NCI-H2107 treated with DMSO at 0.1 percent for 48 hours (cell line): ENCODE measurements around the gene PARP3.
"Not testable (repeated sequence)": the region's sequence is repeated elsewhere in the genome, so short reads cannot be mapped to it uniquely, and the experiment has no call there.

Source experiments
- DNase-seq: peaks from one replicate; lab custom pipeline; 2025; ENCODE audit not compliant: unreplicated experiment; lab: John Stamatoyannopoulos, UW

The PARP3 gene

DNA sequence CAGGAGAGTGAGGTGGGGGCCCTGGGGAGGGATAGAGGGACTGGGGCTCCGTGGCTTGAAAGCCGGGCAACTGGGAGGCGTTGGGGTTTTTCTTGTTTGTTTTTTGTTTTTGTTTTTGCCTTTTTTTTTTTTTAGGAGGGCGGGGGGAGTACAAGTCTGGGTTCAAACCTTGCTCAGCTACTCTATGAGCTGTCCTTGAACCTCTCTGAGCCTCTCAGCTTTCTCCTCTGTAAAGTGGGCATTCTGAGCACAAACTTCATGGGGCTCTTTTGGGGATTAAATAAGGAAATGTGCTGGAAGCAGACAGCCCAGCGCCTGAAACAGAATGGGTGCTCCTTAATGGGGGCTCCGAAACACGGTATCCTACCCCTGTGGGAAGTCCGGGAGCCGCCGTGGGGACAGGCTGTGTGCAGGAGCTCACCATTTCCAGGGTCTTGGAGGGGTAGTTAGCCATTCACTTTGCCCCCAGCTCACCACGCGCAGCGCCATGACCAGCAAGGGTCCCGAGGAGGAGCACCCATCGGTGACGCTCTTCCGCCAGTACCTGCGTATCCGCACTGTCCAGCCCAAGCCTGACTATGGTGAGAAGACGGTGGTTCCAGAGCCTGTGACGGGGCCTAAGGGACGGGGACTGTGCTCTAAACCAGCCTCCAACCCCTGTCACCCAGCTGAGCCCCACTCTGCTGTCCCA, 41.6 kb downstream of the PARP3 start:
- DNase-seq, result no peak

DNA sequence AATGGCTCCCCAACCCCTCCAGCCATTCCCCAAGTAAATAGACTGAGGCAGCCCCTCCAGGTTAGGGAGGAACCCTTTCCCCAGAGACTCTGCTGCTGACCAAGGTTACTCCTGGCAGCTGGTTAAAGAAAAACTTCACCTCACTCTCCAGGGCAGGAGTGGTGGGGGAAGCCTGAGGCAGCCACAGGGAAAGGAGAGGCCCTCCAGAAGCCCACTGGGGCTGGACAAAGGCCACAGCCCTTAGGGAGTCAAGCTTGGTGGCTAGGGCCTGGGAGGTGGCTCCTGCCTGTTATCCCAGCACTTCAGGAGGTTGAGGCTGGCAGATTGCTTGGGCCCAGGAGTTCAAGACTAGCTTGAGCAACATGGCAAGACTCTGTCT, 42.1 kb downstream of the PARP3 start:
- no peak for DNase-seq

DNA sequence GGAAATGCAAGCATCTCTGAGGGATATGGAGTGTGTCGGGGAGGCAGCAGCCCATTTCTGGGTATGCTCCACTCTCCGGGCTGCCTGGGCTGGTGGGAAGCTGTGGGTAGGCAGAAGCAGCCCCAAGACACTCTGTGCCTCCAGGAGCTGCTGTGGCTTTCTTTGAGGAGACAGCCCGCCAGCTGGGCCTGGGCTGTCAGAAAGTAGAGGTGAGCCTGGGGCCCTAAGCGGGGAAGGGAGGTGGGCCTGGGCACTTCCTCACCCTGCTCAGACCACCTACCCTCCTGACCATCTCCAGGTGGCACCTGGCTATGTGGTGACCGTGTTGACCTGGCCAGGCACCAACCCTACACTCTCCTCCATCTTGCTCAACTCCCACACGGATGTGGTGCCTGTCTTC, 42.9 kb downstream of the PARP3 start:
- no peak for DNase-seq

DNA sequence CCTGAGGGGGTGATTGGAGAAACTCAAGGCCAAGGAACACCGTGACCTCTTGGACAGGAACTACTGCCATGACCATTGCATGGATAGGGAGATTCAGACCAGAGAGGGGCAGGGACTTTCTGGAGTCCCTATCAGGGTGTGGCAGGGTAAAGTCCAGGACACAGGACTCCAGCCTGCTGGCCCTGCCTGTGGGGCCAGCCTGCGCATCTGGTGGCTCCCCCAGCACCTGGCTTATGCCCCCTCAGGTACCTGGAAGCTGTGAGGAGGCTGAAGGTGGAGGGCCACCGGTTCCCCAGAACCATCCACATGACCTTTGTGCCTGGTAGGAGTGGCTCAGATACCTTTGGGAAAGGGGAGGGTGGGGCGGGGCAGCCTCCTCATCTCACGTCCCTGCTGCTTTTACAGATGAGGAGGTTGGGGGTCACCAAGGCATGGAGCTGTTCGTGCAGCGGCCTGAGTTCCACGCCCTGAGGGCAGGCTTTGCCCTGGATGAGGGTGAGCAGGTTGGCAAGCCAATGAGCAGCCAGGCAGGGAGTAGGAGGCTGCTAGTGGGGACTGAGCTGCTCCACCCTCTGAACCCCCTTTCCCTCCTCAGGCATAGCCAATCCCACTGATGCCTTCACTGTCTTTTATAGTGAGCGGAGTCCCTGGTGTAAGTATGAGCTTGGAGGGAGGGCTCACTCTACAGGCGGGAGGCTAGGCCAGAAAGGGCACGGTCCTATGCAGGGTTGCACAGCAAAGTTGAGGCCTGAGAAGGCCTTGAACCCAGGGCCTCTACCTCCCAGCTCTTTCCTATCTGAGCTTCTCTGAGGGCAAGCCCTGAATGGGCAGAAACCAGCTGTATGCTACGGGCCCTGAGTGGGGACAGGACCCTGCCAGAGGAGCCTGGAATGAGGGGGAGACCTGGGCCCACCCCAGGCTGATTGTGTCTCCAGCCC, 44.1 kb downstream of the PARP3 start:
- DNase-seq, result no peak

DNA sequence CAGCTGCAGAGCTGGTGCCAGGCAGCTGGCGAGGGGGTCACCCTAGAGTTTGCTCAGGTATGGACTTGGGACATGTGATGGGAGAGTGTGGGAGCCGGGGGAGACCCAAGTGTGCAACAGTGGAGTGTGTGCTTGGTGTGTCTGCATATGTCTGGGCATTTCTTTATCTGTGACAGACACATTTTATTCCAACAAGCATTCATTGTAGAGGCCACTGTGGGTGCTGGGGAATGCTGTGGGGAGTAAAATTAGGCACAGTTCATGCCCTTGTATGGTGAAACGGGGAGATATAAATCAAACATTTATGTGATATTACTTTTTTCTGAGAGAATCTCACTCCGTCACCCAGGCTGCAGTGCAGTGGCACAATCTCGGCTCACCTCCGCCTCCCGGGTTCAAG, 45.4 kb downstream of the PARP3 start:
- no peak for DNase-seq

DNA sequence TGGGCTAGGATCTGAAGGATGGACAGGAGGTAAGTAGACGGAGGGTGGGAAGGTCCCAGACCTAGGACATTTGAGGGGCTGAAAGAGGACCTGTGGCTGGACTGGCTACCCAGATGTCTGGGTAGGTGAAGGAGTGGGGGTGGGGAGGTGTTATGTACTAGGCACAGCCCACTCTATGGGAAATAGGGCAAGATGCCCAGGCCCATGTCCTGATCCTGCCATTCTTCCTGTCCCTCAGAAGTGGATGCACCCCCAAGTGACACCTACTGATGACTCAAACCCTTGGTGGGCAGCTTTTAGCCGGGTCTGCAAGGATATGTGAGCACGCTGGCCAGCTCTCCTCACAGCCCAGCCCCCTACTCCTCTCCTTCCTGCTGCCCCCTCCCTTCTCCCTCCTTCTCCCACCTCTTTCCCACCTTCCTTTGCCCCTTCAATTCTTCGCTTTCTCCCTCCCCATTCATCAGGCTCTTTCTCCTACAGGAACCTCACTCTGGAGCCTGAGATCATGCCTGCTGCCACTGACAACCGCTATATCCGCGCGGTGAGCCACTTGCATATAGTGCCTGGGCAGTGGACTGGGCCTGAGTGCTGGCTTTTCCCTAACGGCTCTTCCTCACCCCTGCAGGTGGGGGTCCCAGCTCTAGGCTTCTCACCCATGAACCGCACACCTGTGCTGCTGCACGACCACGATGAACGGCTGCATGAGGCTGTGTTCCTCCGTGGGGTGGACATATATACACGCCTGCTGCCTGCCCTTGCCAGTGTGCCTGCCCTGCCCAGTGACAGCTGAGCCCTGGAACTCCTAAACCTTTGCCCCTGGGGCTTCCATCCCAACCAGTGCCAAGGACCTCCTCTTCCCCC, 46.4 kb downstream of the PARP3 start:
- no peak for DNase-seq

DNA sequence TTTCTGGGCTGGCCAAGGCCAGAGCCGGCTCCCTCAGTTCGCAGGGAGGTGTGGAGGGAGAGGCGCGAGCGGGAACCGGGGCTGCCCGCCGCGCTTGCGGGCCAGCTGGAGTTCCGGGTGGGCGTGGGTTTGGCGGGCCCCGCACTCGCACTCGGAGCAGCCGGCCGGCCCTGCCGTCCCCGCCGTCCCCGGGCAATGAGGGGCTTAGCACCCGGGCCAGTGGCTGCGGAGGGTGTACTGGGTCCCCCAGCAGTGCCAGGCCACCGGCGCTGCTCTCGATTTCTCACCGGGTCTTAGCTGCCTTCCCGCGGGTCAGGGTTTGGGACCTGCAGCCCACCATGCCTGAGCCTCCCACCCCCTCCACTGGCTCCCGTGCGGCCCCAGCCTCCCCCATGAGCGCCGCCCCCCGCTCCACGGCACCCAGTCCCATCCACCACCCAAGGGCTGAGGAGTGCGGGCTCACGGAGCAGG, 48.4 kb downstream of the PARP3 start:
- DNase-seq, result not testable (repeated sequence)

DNA sequence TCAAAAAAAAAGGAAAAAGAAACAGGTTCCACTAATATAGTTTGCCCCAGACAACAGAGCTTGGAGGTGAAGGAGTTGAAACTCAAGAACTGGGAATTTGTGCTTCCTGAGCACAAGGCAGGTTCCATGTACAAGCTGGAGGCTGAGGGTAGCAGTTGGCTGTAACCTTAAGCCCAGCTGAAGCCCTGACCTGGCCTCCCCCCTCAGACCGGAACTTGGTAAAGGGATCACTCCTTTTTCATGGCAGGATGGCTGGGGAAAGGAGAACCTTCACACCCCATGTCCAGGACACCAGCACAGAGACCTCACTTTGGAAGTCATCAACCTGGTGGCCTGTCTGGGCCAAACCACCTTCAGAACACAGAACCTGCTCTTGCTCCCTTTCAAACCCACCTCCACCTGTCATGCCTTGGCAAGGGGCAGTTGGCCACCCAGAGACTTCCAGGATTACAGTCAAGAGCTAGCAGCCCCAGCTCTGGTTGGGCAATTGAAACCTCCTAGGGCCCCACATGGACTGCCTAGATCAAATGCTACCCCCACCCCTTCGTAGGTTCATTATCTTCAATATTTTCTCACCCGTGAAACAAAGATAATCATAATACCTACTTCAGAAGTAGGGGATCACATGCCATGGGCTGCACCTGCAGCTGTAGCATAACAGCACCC, 50.0 kb downstream of the PARP3 start:
- no peak for DNase-seq

DNA sequence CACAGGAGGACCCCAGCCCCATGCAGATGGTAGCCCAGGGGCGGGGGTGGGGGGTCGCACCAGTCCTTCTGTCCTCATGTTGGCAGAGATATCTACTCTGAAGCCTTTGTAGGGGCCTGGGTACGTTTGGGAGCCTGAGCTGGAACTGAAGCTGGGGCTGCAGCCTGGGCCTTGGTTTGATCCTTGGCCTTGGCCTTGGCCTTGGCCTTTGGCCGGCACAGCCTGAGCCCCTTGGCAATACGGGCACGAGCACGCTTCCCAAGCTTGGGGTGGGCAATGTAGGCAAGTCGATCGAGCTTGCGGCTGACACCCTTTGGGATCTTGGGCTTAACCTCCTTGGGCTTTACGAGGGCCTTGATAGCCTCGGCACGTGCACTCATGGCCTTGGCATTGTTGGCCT, 51.5 kb downstream of the PARP3 start:
- not testable (repeated sequence) for DNase-seq

DNA sequence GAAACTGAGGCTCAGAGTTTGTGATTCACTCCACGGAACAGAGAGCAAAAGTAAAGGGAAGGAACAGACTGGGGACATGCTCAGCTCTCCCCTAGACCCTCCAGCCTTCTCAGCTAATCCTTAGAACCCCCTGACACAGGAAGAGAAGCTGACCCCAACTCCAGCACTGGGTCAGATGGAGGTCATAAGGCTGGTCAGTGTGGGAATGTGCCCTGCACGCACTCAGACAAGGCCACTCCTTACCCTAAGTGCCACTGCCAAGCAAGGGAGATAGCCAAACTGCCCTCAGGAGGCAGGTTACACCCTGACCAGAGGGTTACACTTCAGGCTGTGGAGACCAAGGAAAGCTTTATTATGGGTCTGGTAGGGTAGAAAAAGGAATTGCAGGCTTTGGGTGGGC, 52.4 kb downstream of the PARP3 start:
- no peak for DNase-seq

DNA sequence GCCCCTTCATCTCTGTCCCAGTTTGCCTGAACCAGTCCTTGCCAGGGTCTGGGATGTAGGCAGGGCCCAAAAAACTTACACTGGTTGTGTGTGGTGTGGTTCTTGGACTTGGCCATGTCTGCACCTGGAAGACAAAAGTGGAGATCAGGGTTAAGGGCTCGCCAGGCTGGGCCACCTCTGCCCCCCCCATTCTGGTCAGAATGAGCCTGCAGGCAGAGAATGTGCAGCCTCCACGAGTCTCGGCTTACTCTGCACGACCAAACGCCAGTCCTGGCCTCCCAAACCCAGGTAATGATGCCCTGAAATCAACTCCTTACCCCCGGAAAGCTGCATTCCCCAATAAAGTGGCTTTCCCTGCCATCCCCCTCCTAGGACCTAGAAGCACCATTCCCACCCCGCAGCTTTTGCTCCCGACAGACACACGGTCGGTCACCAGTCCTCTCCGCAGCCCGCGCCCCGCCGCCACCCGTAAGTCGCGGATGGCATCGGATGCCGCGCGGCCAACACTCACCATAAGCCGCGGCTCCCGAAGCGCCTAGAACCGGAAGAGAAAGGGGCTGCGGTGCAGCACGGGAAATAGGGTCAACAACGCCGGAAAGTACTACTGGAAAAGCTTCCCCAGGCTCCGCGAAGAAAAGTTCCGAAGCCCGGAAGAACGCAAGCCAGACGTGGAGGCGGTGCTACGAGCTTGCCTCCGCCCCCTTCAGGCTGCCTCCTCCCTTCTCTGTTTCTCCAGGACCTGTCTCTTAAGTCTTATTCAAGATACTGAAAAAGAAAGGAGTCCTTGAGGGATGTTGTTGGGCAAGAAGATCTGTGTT, 53.4 kb downstream of the PARP3 start, which contains the start of gene RPL29:
RPL29 (minus strand) TSS at position 550 of the 818 bp plus-strand sequence; CDS start at position 116, 434 bp downstream.
- DNase-seq, result peak; percentile 57

DNA sequence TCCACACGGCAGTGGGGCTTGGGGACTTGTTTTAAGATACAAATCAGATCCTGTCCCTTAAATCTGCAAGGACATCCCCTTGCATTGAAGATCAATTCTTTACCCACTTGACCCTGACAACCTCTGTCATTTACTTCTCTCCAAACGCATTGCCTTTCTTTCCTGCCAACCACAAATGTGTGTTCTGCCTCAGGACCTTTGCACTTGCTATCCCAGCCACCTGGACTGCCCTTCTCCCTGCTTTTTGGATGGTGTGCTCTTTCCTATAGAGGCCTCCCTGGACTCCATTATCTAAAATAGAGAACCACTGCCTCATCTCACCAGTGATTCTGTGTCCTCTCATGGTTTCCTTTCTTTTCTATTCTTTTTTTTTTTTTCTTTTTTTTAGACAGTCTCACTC, 55.0 kb downstream of the PARP3 start:
- DNase-seq, result no peak

DNA sequence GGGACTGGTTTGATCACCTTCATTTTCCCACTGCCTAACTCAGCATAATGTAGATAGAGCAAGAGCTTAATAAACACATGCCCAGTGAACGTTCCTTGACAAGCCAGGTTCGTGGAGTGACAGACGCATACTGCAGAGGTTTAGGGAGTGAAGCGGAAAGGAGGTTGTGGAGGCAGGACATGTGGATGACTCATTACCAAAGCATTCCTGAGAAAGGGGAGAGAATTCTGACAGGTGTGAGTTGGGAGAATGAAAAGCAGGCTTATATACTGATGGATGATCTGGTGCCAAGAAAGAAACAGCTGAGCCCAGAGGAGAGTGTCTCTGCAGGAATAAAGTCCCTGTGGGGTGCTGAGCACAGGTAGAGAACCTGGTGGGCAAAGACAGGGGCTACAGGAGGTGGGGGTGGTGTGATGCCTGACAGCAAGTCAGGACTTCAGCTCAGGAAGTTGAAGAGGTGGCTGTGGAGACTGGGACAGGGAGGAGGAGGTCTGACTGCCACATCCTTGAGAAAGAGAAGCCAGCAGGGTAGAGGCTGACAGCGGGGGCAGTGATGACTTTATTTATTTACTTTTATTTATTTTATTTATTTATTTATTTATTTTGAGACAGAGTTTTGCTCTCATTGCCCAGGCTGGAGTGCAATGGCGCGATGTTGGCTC, 55.9 kb downstream of the PARP3 start:
- no peak for DNase-seq
